Measurements from ENCODE around the gene NRN1L.
A peak's percentile ranks its signal among the peaks of the same experiment; 100 is the strongest.
"Not testable (repeated sequence)": the region's sequence is repeated elsewhere in the genome, so short reads cannot be mapped to it uniquely, and the experiment has no call there.

NRN1L gene

DNA sequence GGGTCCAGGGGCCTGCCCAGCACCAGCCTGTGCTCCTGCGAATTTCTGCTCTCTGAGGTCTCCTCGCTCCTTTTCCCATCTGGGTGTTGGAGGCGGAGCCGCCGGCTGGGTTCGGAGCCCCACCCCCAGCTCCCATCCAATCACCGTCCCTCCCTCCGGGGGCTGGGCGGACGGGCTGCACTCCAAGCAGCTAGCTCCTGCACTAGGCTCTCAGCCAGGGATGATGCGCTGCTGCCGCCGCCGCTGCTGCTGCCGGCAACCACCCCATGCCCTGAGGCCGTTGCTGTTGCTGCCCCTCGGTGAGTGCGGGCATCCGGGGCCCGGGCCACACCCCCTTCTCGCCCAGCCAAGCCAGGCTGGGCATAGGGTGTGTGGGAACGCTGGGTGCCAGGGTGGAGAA lies at the start of gene NRN1L:
Gene NRN1L, plus strand, starts transcription at position 202 of the 400 bp plus-strand sequence. Its CDS starts 19 bp downstream, at position 221.
- TF ChIP-seq, protein P1, sequence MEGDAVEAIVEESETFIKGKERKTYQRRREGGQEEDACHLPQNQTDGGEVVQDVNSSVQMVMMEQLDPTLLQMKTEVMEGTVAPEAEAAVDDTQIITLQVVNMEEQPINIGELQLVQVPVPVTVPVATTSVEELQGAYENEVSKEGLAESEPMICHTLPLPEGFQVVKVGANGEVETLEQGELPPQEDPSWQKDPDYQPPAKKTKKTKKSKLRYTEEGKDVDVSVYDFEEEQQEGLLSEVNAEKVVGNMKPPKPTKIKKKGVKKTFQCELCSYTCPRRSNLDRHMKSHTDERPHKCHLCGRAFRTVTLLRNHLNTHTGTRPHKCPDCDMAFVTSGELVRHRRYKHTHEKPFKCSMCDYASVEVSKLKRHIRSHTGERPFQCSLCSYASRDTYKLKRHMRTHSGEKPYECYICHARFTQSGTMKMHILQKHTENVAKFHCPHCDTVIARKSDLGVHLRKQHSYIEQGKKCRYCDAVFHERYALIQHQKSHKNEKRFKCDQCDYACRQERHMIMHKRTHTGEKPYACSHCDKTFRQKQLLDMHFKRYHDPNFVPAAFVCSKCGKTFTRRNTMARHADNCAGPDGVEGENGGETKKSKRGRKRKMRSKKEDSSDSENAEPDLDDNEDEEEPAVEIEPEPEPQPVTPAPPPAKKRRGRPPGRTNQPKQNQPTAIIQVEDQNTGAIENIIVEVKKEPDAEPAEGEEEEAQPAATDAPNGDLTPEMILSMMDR (IDR thresholded peaks at IDR 0.05; ENCODE audit: low read depth, low read length): no peak
- DNase-seq (ENCODE audit: low read depth, low spot score): peak; percentile 89
- in situ Hi-C loops (cut with HindIII; ENCODE audit: low sequenced_read_pairs): no loop called here
- no peak within 1 kb of the TSS for H3K4me3 ChIP-seq (ENCODE audit: low read depth, low read length)

DNA sequence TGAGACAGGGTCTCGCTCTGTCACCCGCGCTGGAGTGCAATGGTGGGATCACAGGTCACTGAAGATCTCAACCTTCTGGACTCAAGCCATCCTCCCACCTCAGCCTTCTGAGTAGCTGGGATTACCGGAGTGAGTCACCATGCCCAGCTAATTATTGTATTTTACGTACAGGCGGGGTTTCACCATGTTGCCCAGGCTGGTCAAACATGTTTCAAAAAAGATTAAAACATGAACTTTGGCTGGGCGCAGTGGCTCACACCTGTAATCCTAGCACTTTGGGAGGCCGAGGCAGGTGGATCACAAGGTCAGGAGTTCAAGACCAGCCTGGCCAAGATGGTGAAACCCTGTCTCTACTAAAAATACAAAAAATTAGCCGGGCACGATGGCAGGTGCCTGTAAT lies 47.5 kb upstream of the NRN1L start:
- in situ Hi-C loops (cut with HindIII; ENCODE audit: low sequenced_read_pairs); H3K4me3 ChIP-seq (ENCODE audit: low read depth, low read length); DNase-seq (ENCODE audit: low read depth, low spot score): not testable (repeated sequence)

DNA sequence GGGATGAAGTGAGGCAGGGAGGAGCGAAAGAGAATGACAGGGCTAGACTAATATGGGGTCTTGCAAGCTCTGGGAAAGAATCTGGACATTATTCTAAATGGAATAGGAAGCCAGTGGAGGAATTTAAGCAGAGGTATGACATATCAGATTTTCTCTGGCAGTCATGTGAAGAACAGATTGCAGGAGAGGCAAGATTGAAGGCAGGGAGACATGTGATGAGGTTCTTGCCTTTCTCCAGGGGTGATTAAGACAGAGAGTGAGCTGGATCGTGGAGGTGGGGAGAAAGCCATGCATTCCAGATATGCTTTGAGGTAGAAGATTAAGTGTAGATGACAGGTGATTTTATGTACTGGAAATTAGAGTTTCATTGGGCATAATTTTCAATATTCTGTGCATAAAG lies 46.9 kb upstream of the NRN1L start:
- in situ Hi-C loops (cut with HindIII; ENCODE audit: low sequenced_read_pairs): no loop called here
- DNase-seq (ENCODE audit: low read depth, low spot score): no peak
- TF ChIP-seq, protein P1 (IDR thresholded peaks at IDR 0.05; ENCODE audit: low read depth, low read length): no peak
- no peak overlapping the region for H3K4me3 ChIP-seq (ENCODE audit: low read depth, low read length)

DNA sequence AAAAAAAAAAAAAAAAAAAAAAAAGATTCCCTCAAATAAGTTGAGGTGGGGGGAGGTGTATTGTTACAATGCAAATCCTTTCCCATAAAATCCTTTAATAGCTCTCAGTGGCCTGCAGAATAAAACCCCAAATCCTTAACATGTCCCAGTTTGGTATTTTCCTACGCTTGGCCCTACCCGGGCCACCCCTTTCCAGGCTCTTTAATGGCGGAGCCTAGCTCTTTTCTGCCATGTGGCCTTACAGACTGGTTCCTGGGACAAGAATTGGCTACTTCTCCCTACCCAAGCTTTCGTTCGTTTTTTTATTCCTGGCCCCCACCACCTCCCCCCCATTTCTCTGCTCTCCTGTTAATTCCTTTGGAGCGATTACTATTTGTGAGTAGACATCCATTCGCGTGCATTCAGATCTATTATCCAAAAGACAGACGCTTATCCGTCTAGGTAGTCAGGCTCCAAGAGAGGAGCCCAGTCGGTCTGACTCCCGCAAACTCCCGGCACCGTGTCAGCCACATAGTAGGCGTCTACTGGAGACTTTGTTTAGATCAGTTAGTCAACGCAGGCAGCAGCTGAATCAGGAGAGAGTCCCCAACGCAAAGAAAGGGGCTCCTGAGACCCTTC lies 43.4 kb upstream of the NRN1L start:
- H3K4me3 ChIP-seq (ENCODE audit: low read depth, low read length): peak overlapping the region; percentile 90
- no peak for DNase-seq (ENCODE audit: low read depth, low spot score)
- in situ Hi-C loops (cut with HindIII; ENCODE audit: low sequenced_read_pairs): no loop called here
- TF ChIP-seq, protein P1 (IDR thresholded peaks at IDR 0.05; ENCODE audit: low read depth, low read length): no peak

DNA sequence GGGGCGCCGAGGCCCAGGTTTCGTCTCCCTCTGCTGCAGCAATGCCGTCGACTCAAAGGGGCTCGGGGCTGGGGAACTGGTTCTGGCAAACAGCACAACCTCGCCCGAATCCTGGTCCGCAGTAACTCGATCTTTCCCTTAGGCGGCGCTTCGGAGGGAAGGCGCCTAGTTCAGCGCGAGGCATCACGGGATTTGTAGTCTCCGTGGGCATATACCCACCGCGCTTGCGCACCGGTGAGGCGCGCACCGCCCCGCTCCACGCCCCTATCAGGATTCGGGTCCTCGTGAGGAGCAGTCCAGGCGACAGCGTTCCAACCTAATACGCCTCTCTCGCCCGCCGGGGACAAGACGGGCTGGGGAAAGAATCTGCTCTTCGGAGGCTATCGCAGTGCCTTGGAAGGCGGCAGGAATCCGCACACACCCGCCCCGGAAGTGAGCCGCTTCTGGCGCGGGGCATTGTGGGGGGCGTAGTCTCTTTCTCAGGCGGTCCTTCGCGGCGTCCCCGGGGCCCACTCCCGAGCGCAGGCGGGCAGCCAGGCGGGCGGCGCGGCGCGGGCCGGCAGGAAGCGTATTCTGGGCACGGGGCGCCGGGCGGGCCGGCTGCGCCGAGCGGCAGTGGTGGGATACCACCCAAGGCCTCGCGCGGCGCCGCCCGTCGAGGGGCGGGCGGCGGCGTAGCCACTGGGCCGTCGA lies 42.7 kb upstream of the NRN1L start, which contains the start of gene THAP11:
Gene THAP11, plus strand, starts transcription at position 505 of the 693 bp plus-strand sequence. CDS start 235 bp downstream, outside the sequence.
- peak; percentile 95 for DNase-seq (ENCODE audit: low read depth, low spot score)
- TF ChIP-seq, protein P1 (IDR thresholded peaks at IDR 0.05; ENCODE audit: low read depth, low read length): peak; percentile 88
- in situ Hi-C loops (cut with HindIII; ENCODE audit: low sequenced_read_pairs): no loop called here
- peak within 1 kb of the TSS; percentile 90 for H3K4me3 ChIP-seq (ENCODE audit: low read depth, low read length)

DNA sequence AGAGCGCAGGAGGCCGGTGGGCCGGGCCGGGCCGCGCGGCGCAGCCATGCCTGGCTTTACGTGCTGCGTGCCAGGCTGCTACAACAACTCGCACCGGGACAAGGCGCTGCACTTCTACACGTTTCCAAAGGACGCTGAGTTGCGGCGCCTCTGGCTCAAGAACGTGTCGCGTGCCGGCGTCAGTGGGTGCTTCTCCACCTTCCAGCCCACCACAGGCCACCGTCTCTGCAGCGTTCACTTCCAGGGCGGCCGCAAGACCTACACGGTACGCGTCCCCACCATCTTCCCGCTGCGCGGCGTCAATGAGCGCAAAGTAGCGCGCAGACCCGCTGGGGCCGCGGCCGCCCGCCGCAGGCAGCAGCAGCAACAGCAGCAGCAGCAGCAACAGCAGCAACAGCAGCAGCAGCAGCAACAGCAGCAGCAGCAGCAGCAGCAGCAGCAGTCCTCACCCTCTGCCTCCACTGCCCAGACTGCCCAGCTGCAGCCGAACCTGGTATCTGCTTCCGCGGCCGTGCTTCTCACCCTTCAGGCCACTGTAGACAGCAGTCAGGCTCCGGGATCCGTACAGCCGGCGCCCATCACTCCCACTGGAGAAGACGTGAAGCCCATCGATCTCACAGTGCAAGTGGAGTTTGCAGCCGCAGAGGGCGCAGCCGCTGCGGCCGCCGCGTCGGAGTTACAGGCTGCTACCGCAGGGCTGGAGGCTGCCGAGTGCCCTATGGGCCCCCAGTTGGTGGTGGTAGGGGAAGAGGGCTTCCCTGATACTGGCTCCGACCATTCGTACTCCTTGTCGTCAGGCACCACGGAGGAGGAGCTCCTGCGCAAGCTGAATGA lies 42.0 kb upstream of the NRN1L start:
- H3K4me3 ChIP-seq (ENCODE audit: low read depth, low read length): peak overlapping the region; percentile 90
- in situ Hi-C loops (cut with HindIII; ENCODE audit: low sequenced_read_pairs): no loop called here
- DNase-seq (ENCODE audit: low read depth, low spot score): peak; percentile 58
- TF ChIP-seq, protein P1 (IDR thresholded peaks at IDR 0.05; ENCODE audit: low read depth, low read length): peak; percentile 46

Measured in astrocyte of the spinal cord (primary cell).